Rectal smooth muscle tissue (tissue), 1 donor: Measurements from ENCODE around the gene SLC25A24.
"Not testable (repeated sequence)": the region's sequence is repeated elsewhere in the genome, so short reads cannot be mapped to it uniquely, and the experiment has no call there.

ENCODE experiments used
- H3K27ac ChIP-seq: one replicate; pipeline ENCODE4 v1.7.0; 2013; ENCODE audit warnings: low read depth, low read length, inconsistent platforms
- H3K27me3 ChIP-seq: one replicate; pipeline ENCODE4 v1.7.0; 2013; ENCODE audit warnings: low read length; ENCODE audit not compliant: control insufficient read depth, insufficient read depth
- H3K36me3 ChIP-seq: one replicate; pipeline ENCODE4 v1.7.0; 2013; ENCODE audit warnings: low read length; ENCODE audit not compliant: control insufficient read depth, insufficient read depth
- H3K4me1 ChIP-seq: one replicate; pipeline ENCODE4 v1.7.0; 2013; ENCODE audit warnings: low read length; ENCODE audit not compliant: control insufficient read depth, insufficient read depth
- H3K4me3 ChIP-seq: one replicate; pipeline ENCODE4 v1.7.0; 2013; ENCODE audit warnings: low read length
- H3K9ac ChIP-seq: one replicate; pipeline ENCODE4 v1.7.0; 2013; ENCODE audit warnings: low read length

Gene SLC25A24

DNA sequence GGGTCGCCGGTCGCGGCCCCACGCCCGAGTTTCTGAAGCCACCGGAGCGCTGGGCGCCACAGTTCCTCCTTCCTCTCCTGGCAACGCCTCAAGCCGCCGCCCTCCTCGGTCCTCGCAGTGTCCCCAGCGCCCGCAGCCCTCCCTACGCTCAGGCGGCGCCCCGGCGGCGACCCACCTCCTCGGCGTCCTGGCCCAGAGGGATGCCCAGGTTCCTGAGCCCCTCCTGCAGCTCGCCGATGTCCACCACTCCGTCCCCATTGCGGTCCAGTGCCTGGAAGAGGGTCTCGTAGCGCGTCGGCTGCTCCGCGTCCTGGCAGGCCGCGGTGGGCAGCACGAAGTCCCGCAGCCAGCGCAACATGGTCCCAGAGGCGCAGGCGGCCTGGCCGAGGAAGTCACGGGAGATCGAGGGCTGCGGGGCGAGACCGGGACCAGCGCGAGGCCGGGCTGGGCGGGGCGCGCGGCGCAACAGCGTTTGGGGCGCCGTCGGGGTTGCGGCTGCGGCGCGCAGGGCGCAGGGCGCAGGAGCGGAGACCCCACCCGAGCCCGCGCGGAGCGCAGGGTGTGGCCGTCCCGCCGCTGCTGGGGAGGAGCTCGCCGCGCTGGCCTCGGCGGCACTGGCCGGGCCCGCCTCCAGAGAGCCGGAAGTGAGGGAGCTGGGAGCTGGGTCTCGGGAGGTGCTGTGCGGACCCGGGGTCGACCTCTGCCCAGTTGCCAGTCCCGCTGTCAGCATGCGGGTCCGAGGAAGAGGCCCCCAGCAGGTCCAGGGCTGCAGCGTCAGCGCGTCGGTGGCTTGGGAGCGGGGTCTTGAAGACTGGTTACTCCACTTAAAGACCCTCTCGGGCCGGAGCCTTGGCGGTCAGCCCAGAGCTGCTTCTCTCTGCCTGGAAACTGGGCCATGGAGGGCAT is at the start of gene SLC25A24:
Gene SLC25A24, minus strand, starts transcription at position 563 of the 906 bp plus-strand sequence. Its CDS starts 205 bp downstream, at position 358.
- Histone ChIP-seq H3K4me1 (peaks cover 3% of the 10 kb centered on the region), H3K4me3 (peak within 1 kb of the TSS; percentile 84)

DNA sequence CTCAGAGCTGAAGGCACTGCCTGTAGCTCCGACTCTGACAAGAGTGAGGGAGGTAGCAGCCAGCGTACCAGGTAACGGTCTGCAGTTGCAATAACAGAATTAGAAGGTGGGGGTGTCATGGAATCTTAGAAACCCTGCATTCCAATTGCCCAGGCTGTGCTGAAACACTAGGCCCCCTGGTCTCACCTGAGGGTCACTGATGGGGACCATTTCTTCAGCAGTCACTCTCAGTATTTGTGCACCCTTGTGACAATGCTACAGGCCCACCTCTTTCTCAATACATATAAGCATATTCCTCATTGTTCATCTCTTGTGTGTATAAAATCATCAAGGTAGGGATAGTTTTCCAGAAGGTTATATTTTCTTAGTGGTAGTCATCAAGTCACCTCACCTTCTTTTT is 43.8 kb upstream of the SLC25A24 start, which contains the start of gene NBPF4:
Gene NBPF4, minus strand, starts transcription at position 101 of the 400 bp plus-strand sequence. CDS start 315 bp downstream, outside the sequence.
- H3K9ac ChIP-seq, H3K4me1 ChIP-seq, H3K27ac ChIP-seq, H3K4me3 ChIP-seq, H3K36me3 ChIP-seq, H3K27me3 ChIP-seq: not testable (repeated sequence)

More for the DNA sequence above, at the start of gene SLC25A24:
- H3K27me3 ChIP-seq, result no peaks in the 10 kb centered on the region
- no peaks in the 10 kb centered on the region for H3K36me3 ChIP-seq
- peak within 1 kb of the TSS; percentile 93 for H3K9ac ChIP-seq
- H3K27ac ChIP-seq, result peak within 1 kb of the TSS; percentile 85

DNA sequence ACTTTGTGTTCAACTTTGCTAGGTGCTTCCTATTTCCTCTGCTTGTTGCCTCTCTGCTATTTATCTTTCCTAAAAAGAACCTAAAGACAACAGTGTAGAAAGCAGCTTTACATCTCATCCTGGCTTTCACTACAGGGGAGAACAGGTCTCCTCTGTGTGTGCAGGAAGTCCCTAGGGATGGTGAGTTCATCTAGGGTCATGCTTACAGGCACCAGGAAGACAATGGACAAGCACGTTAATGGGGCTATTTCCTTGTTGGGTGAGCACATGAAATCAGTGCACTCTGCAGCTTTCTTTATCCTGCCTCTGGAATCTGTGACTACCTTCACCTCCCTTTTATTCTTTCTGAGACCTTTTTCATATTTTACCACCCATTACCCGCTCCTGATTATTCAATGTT is 39.3 kb upstream of the SLC25A24 start:
- H3K4me3 ChIP-seq, H3K9ac ChIP-seq, H3K27ac ChIP-seq, H3K4me1 ChIP-seq, H3K27me3 ChIP-seq, H3K36me3 ChIP-seq: not testable (repeated sequence)

DNA sequence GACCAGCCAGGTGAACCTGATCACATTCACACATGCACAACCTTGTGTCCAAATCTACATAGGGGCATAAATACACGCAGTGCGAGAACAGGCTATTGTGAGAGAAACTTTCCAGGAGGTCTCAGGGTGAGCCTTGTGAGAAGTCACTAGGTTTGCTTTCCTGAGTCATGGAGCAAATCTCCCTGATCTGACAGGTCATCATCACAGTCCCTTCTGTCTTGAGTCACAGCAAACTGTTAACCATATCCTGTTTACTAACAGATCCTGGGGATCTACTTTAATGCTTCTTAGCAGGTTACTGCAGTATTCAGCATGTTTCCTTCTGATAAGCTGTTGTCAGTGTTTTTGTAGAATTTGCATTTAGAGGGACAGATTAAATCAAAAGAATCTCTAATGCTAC is 35.2 kb upstream of the SLC25A24 start:
- H3K4me3 ChIP-seq, H3K9ac ChIP-seq, H3K36me3 ChIP-seq, H3K27ac ChIP-seq, H3K27me3 ChIP-seq, H3K4me1 ChIP-seq: not testable (repeated sequence)

DNA sequence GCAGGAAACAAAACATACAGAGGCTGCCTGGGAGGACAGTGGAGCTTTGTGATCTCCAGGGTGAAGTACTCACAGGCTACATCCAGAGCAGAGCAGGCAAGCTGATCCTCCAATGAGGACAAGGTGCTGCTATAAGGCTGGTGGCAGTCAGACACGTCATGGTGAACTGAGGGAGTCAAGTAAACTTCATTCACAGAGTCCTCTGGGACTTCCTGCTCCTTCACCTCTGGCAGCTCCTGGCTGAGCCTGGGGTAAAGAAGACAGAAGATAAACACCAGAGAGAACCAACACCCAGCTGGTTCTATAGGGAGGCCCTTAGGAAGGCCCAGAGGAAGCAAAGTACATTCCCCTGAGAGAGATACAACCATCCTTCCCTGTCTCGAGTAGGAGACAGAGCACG is 32.0 kb upstream of the SLC25A24 start:
- H3K27ac ChIP-seq, H3K36me3 ChIP-seq, H3K27me3 ChIP-seq, H3K9ac ChIP-seq, H3K4me3 ChIP-seq, H3K4me1 ChIP-seq: not testable (repeated sequence)

DNA sequence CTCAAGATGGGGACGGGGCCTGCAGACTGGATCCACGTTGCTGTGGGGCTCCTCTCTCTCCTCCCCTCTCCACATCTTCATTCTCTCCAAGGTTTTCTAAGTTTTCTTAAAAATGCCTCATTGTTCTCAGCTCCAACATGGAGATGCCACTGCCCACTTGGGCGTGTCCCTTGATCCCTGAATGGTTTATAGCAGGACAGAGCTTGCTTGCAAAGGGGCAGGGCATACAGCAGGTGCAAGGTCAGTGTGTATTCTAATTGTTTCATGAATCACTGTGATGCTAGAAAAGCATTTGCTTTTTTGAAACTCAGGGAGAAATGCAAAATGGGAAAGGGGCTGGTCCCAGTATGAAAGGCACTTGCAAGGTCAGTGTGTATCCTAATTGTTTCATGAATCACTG is 29.8 kb upstream of the SLC25A24 start:
- not testable (repeated sequence) for H3K27ac ChIP-seq, H3K9ac ChIP-seq, H3K4me1 ChIP-seq, H3K27me3 ChIP-seq, H3K4me3 ChIP-seq, H3K36me3 ChIP-seq

DNA sequence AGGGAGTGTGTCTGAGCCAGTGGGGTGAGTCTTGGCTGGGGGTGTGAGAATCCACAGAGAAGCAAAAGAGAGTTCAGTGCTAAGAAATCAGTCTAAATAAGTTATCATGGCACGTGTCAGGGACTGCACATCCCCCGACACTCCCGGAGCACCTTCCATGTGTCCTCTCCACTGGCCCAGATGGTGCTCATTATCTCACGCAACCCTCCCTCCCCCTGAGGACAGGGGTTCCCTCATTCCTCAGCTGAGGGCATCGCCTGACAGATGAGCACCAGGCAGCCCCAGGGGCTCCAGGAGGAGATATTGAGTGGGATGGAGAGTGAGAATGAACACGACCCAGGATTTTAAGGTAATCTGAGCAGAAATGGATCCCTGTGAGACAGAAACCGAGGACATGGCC is 27.6 kb upstream of the SLC25A24 start:
- H3K9ac ChIP-seq, H3K27ac ChIP-seq, H3K36me3 ChIP-seq, H3K4me3 ChIP-seq, H3K27me3 ChIP-seq, H3K4me1 ChIP-seq: not testable (repeated sequence)

DNA sequence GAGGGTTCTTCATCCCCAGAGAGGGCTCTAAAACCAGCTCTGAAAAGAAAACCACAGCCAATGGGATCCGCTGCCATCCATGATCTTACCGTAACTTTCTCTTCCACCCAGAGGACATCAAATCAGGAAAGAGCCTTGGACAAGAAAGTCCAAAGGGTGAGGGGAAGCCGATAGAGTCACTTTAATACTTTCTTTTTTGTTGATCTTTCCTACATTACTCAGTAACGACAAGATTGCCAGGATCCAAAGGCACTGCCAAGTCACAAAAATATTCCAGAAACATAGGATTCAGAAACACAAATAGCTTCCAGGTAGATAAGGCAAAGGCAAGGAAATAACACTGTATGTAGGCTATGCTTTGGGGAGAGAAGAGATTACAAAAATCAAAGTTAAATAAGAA is 26.7 kb upstream of the SLC25A24 start:
- not testable (repeated sequence) for H3K4me1 ChIP-seq, H3K27me3 ChIP-seq, H3K27ac ChIP-seq, H3K4me3 ChIP-seq, H3K9ac ChIP-seq, H3K36me3 ChIP-seq

DNA sequence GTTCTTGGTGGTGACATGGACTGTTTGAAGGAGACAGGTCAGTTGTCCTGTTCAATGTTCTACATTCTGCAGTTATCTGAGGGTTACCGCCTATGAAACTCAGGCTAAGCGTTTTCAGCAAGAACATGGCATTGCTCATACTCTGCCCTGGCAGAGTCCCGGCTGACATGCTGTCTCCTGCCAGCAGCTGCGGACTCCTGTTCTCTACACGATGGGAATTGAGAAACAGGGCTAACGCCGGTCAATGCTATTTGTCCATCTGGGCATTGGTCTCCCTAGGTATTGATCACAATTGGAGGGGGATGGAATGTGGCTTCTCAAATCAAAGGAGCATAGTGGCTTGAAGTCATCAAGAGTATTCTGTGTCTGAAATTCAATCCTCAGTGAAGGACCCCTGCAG is 23.1 kb upstream of the SLC25A24 start:
- not testable (repeated sequence) for H3K36me3 ChIP-seq, H3K9ac ChIP-seq, H3K27me3 ChIP-seq, H3K4me1 ChIP-seq, H3K27ac ChIP-seq, H3K4me3 ChIP-seq

DNA sequence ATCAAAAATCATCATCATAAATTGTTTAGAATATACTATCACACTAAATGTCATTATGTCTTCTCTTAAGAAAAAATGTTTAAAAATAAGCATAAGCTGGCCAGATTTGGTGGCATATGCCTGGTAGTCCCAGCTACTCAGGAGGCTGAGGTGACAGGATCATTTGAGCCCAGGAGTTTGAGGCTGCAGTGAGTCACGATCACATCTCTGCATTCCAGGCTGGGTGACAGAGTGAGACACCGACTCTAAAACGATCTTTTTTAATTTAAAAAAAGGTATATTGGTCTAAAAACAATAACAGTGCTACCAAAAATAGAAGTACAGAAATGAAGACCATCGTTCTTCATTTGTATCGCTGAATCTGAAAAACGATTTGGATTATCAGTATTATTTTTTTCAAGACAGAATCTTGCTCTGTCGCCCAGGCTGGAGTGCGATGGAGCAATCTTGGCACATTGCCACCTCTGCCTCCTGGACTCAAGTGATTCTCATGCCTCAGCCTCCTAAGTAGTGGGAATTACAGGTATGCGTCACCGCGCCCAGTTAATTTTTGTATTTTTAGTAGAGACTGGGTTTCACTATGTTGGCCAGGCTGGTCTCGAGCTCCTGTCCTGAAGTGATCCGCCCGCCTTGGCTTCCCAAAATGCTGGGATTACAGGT is 17.5 kb upstream of the SLC25A24 start:
- H3K27ac ChIP-seq, H3K4me1 ChIP-seq, H3K9ac ChIP-seq, H3K4me3 ChIP-seq, H3K36me3 ChIP-seq, H3K27me3 ChIP-seq: not testable (repeated sequence)

DNA sequence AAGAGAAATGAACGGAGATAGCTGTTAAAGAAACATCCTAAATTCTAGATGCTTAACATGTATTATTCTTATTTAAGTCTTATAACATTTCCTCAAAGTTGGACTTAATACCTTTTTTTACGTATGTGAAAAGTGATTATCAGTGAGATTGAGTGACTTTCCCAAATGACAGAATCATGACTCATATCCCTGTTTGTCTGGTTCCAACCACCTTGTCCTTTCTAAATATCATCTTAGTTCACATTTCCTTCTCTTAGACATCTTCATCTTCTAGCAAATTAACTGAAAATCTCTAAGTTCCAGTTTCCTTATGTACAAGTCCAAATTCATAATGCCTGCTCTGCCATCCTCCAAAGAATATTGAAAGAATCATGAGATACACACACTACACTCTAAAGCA is 16.9 kb upstream of the SLC25A24 start:
- H3K27me3 ChIP-seq, result not testable (repeated sequence)

DNA sequence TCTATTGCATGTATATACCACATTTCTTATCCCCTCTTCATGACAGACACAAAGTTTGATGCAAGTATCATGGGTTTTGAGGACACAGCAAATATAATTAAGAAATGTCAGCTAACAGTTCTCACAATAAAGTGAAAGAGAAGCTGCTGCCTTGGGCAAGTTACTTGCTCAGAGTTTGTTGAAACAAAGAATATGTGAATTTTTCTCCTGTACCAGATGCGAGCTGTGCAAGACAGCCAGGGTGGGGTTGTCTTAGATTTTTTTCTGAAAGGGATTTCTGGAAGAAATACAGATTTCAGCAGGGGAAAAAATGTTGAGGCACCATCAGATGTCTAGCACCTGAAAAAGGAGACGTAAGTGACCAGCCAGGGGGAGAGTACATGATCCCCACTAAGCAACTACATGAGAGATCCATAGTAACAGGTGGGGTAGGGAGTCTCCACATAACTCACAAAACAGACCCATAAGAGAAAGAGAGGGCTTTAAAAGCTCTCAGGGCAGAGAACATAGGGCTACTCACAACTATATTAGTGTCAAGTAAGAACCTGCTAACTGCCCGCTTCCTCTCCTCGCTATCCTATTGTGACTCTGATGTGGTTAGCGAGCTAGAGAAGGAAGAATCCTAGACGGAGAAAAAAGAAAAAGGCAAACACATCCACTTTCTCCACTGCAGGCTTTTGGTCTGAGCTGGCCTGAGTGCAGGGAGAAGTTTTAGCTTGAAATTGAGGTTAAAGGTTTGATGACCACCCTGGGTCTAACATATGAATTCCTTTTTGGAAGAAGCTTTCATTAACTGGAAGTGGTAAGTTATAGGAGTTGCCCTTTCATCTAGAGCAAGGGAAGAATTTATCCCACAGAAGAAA is 16.1 kb upstream of the SLC25A24 start:
- not testable (repeated sequence) for H3K9ac ChIP-seq, H3K36me3 ChIP-seq, H3K27ac ChIP-seq, H3K27me3 ChIP-seq, H3K4me3 ChIP-seq, H3K4me1 ChIP-seq

More for the DNA sequence above, 16.9 kb upstream of the SLC25A24 start:
- not testable (repeated sequence) for H3K4me1 ChIP-seq, H3K36me3 ChIP-seq, H3K4me3 ChIP-seq, H3K9ac ChIP-seq, H3K27ac ChIP-seq
